ENCODE measurements around the gene RAB7A. TPM values are rescaled to one million over a fixed set of nuclear protein-coding genes. Genes with fewer than 3 reads are reported as not detected.

The RAB7A gene
- total and polyA plus RNA-seq, 2 of the 8 experiments (the other 6 are each of a cell fraction or from before 2014, with no cell fraction given), result 179 to 195 TPM

DNA sequence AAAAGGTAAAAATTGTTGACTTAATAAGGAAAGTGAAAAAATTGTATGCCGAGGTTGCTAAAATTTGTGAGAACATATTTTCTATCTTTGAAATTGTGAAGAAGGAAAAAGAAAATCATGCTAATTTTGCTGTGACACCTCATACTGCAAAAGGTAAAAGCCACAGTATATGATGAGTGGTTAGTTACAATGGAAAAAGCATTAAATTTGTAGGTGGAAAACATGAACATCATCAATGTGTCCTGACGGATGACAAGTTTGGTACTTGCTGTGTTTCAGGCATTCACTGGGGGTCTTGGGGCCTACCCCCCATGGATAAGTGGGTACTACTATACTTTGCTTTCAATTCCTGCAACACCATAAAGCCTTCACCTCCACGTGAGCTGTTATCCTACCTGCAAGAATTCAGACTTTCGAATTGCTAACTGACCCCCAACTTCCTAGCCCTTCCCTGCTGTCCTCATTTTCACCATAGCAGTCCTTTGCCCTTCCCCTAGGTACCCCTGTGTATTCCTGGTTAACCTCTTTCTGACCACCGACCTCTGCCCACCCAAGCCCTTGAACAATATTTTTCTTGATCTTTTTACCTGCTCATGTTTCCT, 62.4 kb downstream of the RAB7A start:
- no peak overlapping the region for H3K14ac ChIP-seq (ENCODE audit: insufficient read length)
- peaks cover 24 to 30% of the 10 kb centered on the region in 2 experiments for H4K20me1 ChIP-seq (replicated peaks in 1 of 2; ENCODE audit: control insufficient read depth in 1 of 2, insufficient read depth in 2 of 2, low read length in 2 of 2)
- no peaks in the 10 kb centered on the region for H3K36me3 ChIP-seq (ENCODE audit: control insufficient read depth in 2 of 4, insufficient read depth in 4 of 4, low read length in 3 of 4)
- H3K4me2 ChIP-seq (ENCODE audit: insufficient read depth in 1 of 2, low read depth in 2 of 2, low read length in 2 of 2), result no peak overlapping the region
- peaks cover 10% of the 10 kb centered on the region for H3K79me1 ChIP-seq (ENCODE audit: low read depth, low read length)
- H3K4me1 ChIP-seq (replicated peaks in 1 of 4; ENCODE audit: control insufficient read depth in 3 of 4, insufficient read depth in 4 of 4, low read length in 3 of 4), result peaks cover 0 to 11% (median 8%) of the 10 kb centered on the region in 4 experiments; a peak in 3 of 7 replicates
- H2BK120ac ChIP-seq (replicated peaks; ENCODE audit: low read depth, low read length), result no peak overlapping the region
- DNase-seq (ENCODE audit: low read depth in 1 of 2, low spot score in 2 of 2), result no peak
- H4K8ac ChIP-seq (ENCODE audit: extremely low read depth, insufficient read depth, low read length), result no peak overlapping the region
- no peak overlapping the region for H4K5ac ChIP-seq (ENCODE audit: insufficient read length, low read depth, low read length)
- H2BK12ac ChIP-seq (ENCODE audit: low read depth, low read length), result no peak overlapping the region
- no peak overlapping the region for H3K9ac ChIP-seq (replicated peaks in 1 of 4; ENCODE audit: extremely low read depth in 1 of 4, low read depth in 3 of 4, low read length in 3 of 4)
- H2BK5ac ChIP-seq (ENCODE audit: low read depth, low read length), result no peak overlapping the region
- WGBS, 2 experiments (ENCODE audit: extremely low coverage in 1 of 2, insufficient coverage in 1 of 2, insufficient read length in 1 of 2, insufficient replicate concordance in 2 of 2, low coverage in 1 of 2, low lambda C conversion rate in 2 of 2, missing lambda C conversion rate in 1 of 2), result 79% methylated on average over 5 of the region's 5 CpGs; no CpG with 5 or more reads in 1 of the 2 experiments
- no peak overlapping the region for H3K18ac ChIP-seq (ENCODE audit: extremely low read depth, low read length)
- peaks cover 6 to 88% of the 10 kb centered on the region in 2 experiments; a peak in 3 of 4 replicates for H3K79me2 ChIP-seq (ENCODE audit: control insufficient read depth in 1 of 2, insufficient read depth in 2 of 2, low read length in 2 of 2)
- POLR2A ChIA-PET (ENCODE audit: partially characterized antibody), result interaction anchor here (1.1 to 1.5 kb wide), 2 partner anchors 59 to 90 kb away, joined by 3 to 6 read pairs; no protein-coding TSS in a partner anchor
- H3K23ac ChIP-seq (ENCODE audit: insufficient read length), result no peak overlapping the region
- no peak overlapping the region for H4K91ac ChIP-seq (replicated peaks; ENCODE audit: insufficient read length, low read length)
- no peaks in the 10 kb centered on the region for H3K27me3 ChIP-seq (replicated peaks in 1 of 4; ENCODE audit: control insufficient read depth in 3 of 4, extremely low read depth in 1 of 4, insufficient read depth in 3 of 4, low read length in 3 of 4)
- no peak overlapping the region for H3K27ac ChIP-seq (ENCODE audit: low read depth, low read length)
- FAIRE-seq, result no peak
- no peak overlapping the region for H3K56ac ChIP-seq (replicated peaks; ENCODE audit: insufficient read length, low read depth, low read length)
- no peak overlapping the region for H3K4me3 ChIP-seq (ENCODE audit: extremely low read depth in 1 of 4, insufficient read depth in 2 of 4, low read depth in 3 of 4, low read length in 4 of 4)
- H2BK20ac ChIP-seq (ENCODE audit: low read length), result no peak overlapping the region
- H2BK15ac ChIP-seq (ENCODE audit: low read length), result no peak overlapping the region
- no peaks in the 10 kb centered on the region; the same call in 1 of the 2 replicates for H3K23me2 ChIP-seq (ENCODE audit: low read depth, low read length)
- no peak overlapping the region for H3K4ac ChIP-seq (replicated peaks; ENCODE audit: insufficient read length, low read depth, low read length)
- CTCF ChIA-PET (ENCODE audit: partially characterized antibody), result interaction anchor here (0.7 to 4.0 kb wide), 14 partner anchors 10 to 177 kb away, joined by 3 to 28 read pairs (median 4); no protein-coding TSS in a partner anchor
- H3K9me3 ChIP-seq (ENCODE audit: insufficient read depth in 2 of 2, low read depth in 1 of 2, low read length in 1 of 2), result no peaks in the 10 kb centered on the region
- H2AFZ ChIP-seq (ENCODE audit: low read length), result no peak overlapping the region
- H2AK5ac ChIP-seq (ENCODE audit: low read depth, low read length), result no peak overlapping the region
- TF ChIP-seq SAP30 (IDR thresholded peaks at IDR 0.05; ENCODE audit: insufficient read depth, insufficient replicate concordance, low read length) (no peak), GABPA (IDR thresholded peaks at IDR 0.05; ENCODE audit: borderline replicate concordance, insufficient read depth, low read length) (no peak), RFX5 (IDR thresholded peaks at IDR 0.05; ENCODE audit: borderline replicate concordance, low read depth, low read length) (no peak), POLR2A (IDR thresholded peaks at IDR 0.05; ENCODE audit: control extremely low read depth in 1 of 2, low read depth in 2 of 2, low read length in 2 of 2) (no peak), MAFK (IDR thresholded peaks at IDR 0.05; ENCODE audit: low read depth, low read length) (no peak), SP1 (IDR thresholded peaks at IDR 0.05; ENCODE audit: low read depth, low read length) (no peak)
- TF ChIP-seq, protein P1, sequence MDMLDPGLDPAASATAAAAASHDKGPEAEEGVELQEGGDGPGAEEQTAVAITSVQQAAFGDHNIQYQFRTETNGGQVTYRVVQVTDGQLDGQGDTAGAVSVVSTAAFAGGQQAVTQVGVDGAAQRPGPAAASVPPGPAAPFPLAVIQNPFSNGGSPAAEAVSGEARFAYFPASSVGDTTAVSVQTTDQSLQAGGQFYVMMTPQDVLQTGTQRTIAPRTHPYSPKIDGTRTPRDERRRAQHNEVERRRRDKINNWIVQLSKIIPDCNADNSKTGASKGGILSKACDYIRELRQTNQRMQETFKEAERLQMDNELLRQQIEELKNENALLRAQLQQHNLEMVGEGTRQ (IDR thresholded peaks at IDR 0.05; ENCODE audit: low read length), result no peak
- TF ChIP-seq, protein P2, sequence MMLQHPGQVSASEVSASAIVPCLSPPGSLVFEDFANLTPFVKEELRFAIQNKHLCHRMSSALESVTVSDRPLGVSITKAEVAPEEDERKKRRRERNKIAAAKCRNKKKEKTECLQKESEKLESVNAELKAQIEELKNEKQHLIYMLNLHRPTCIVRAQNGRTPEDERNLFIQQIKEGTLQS (IDR thresholded peaks at IDR 0.05; ENCODE audit: insufficient read depth, low read depth, low read length), result no peak

Measured in H1 (cell line).